ENCODE results near the gene KLHL6. TPM values are rescaled to one million over a fixed set of nuclear protein-coding genes. Genes with fewer than 3 reads are reported as not detected.
A peak's percentile ranks its signal among the peaks of the same experiment; 100 is the strongest.

The KLHL6 gene
- total and polyA plus RNA-seq, 2 of the 13 experiments (the other 11 are each of a cell fraction or from before 2014, with no cell fraction given), result not detected

- TF ChIP-seq ZNF749 (CRISPR knock-in tag; IDR thresholded peaks at IDR 0.05; ENCODE audit: borderline replicate concordance), result no peak; the same call in 1 of the 2 replicates
- TF ChIP-seq FOXP1 (IDR thresholded peaks at IDR 0.05), result no peak
- peak; percentile 70 for TF ChIP-seq FOXP1 (CRISPR knock-in tag; IDR thresholded peaks at IDR 0.05)
- no peak for TF ChIP-seq KDM5B (CRISPR knock-in tag; IDR thresholded peaks at IDR 0.05; ENCODE audit: borderline replicate concordance)
- no peak for TF ChIP-seq SAFB2 (CRISPR knock-in tag; IDR thresholded peaks at IDR 0.05; ENCODE audit: borderline replicate concordance, low read depth)
- no peak for TF ChIP-seq ZNF780A (CRISPR knock-in tag; IDR thresholded peaks at IDR 0.05)
- 0 out of 2 replicates have a peak, but pooled peaks have one; percentile 43 for TF ChIP-seq ZNF263 (CRISPR knock-in tag; IDR thresholded peaks at IDR 0.05)
- no peak for TF ChIP-seq ZNF850 (CRISPR knock-in tag; conservative IDR thresholded peaks at IDR 0.05)
- peak; percentile 81 for TF ChIP-seq SALL1 (CRISPR knock-in tag; IDR thresholded peaks at IDR 0.05)
- no peak for TF ChIP-seq FLYWCH1 (CRISPR knock-in tag; IDR thresholded peaks at IDR 0.05)
- TF ChIP-seq ZSCAN31 (CRISPR knock-in tag; IDR thresholded peaks at IDR 0.05; ENCODE audit: low read depth), result 0 out of 2 replicates have a peak, but pooled peaks have one; percentile 44
- no peak for TF ChIP-seq BCLAF1 (IDR thresholded peaks at IDR 0.05)
- no peak for TF ChIP-seq SMARCE1 (IDR thresholded peaks at IDR 0.05; ENCODE audit: borderline replicate concordance)
- TF ChIP-seq ATF7 (IDR thresholded peaks at IDR 0.05), result peak; percentile 35
- no peak; the same call in 1 of the 2 replicates for TF ChIP-seq ATF7 (CRISPR knock-in tag; IDR thresholded peaks at IDR 0.05)
- no peak for TF ChIP-seq KLF6 (CRISPR knock-in tag; IDR thresholded peaks at IDR 0.05)
- peak; percentile 32; the same call in 1 of the 2 replicates for TF ChIP-seq ATF1 (CRISPR knock-in tag; IDR thresholded peaks at IDR 0.05)
- no peak for TF ChIP-seq ZNF318 (CRISPR knock-in tag; IDR thresholded peaks at IDR 0.05)
- no peak for TF ChIP-seq ZBTB1 (CRISPR knock-in tag; IDR thresholded peaks at IDR 0.05; ENCODE audit: borderline replicate concordance)
- TF ChIP-seq HDAC1 (CRISPR knock-in tag; IDR thresholded peaks at IDR 0.05), result peak; percentile 91
- TF ChIP-seq ZNF138 (CRISPR knock-in tag; IDR thresholded peaks at IDR 0.05; ENCODE audit: low read depth), result no peak
Measured at GRCh38 chr3:183464480-183464879, 91.0 kb downstream of the KLHL6 start (continued).

Data from HepG2 (cell line).